ENCODE results near the gene WRAP73. TPM values are rescaled to one million over a fixed set of nuclear protein-coding genes. Genes with fewer than 3 reads are reported as not detected.

Gene WRAP73, protein sequence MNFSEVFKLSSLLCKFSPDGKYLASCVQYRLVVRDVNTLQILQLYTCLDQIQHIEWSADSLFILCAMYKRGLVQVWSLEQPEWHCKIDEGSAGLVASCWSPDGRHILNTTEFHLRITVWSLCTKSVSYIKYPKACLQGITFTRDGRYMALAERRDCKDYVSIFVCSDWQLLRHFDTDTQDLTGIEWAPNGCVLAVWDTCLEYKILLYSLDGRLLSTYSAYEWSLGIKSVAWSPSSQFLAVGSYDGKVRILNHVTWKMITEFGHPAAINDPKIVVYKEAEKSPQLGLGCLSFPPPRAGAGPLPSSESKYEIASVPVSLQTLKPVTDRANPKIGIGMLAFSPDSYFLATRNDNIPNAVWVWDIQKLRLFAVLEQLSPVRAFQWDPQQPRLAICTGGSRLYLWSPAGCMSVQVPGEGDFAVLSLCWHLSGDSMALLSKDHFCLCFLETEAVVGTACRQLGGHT
- total RNA-seq = 10 to 100 TPM; 22.3 to 39.5 TPM

- H3K9me3 ChIP-seq = no peaks in the 10 kb centered on the region
- WGBS = 2% methylated on average over 49 of the region's 60 CpGs
- H3K27me3 ChIP-seq (replicated peaks; ENCODE audit: insufficient read depth) = peaks cover 13% of the 10 kb centered on the region
- peaks cover 8% of the 10 kb centered on the region for H3K4me1 ChIP-seq (replicated peaks)
- H3K36me3 ChIP-seq = no peaks in the 10 kb centered on the region
- H3K27ac ChIP-seq = no peak within 1 kb of the TSS
- peak; percentile 64 for TF ChIP-seq POLR2A (IDR thresholded peaks at IDR 0.05)
- TF ChIP-seq, protein P1, sequence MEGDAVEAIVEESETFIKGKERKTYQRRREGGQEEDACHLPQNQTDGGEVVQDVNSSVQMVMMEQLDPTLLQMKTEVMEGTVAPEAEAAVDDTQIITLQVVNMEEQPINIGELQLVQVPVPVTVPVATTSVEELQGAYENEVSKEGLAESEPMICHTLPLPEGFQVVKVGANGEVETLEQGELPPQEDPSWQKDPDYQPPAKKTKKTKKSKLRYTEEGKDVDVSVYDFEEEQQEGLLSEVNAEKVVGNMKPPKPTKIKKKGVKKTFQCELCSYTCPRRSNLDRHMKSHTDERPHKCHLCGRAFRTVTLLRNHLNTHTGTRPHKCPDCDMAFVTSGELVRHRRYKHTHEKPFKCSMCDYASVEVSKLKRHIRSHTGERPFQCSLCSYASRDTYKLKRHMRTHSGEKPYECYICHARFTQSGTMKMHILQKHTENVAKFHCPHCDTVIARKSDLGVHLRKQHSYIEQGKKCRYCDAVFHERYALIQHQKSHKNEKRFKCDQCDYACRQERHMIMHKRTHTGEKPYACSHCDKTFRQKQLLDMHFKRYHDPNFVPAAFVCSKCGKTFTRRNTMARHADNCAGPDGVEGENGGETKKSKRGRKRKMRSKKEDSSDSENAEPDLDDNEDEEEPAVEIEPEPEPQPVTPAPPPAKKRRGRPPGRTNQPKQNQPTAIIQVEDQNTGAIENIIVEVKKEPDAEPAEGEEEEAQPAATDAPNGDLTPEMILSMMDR (IDR thresholded peaks at IDR 0.05) = peak in 1 of 4 experiments; percentile 35
- TF ChIP-seq POLR2AphosphoS5 (IDR thresholded peaks at IDR 0.05) = peak; percentile 91
- DNase-seq (ENCODE audit: low spot score) = peak; percentile 82
- H3K4me3 ChIP-seq = peak within 1 kb of the TSS; percentile 78 to 80
- intact Hi-C loops (cut with DNase I) = no loop called here
These were observed at the start of gene WRAP73 for GRCh38 chr1:3649342-3650247. TSS of gene WRAP73 (minus strand) at chr1:3650103. CDS start at chr1:3649999, 104 bp downstream.

DNA sequence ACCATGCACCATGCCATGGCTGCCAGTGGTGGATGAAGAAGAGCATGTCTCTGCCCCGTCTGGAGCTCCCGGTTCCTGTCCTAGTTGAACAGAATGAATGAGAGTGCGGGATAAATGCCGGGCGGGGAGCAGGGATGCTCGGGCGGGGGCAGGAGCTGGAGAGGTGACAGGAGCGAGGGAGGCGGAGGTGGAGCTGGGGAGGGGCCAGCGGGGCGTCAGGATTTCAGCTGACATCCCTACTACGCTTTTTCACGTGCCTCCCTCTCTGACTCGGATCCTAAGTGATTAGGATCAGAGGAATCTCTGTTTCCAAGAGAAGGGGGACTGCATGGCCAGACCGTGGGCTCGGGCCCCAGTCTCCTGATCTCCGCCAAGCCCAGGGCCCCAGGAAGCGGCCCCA lies 49.7 kb upstream of the WRAP73 start:
- Histone ChIP-seq H3K4me1 (replicated peaks) (no peaks in the 10 kb centered on the region), H3K27me3 (replicated peaks; ENCODE audit: insufficient read depth) (peaks cover 3% of the 10 kb centered on the region), H3K36me3 (no peaks in the 10 kb centered on the region), H3K27ac (peak overlapping the region; percentile 12 to 22), H3K4me3 (no peak overlapping the region), H3K9me3 (no peaks in the 10 kb centered on the region)
- intact Hi-C loops (cut with DNase I) = no loop called here
- 40% methylated on average over 18 of the region's 18 CpGs for WGBS
- TF ChIP-seq, protein P1 (IDR thresholded peaks at IDR 0.05) = no peak
- TF ChIP-seq POLR2A (IDR thresholded peaks at IDR 0.05) (no peak), POLR2AphosphoS5 (IDR thresholded peaks at IDR 0.05) (no peak)
- no peak for DNase-seq (ENCODE audit: low spot score)

GRCh38 chr1:3698660-3699408 lies 48.9 kb upstream of the WRAP73 start:
- H3K9me3 ChIP-seq = no peaks in the 10 kb centered on the region
- H3K36me3 ChIP-seq = no peaks in the 10 kb centered on the region
- H3K4me1 ChIP-seq (replicated peaks) = no peaks in the 10 kb centered on the region
- no peak for DNase-seq (ENCODE audit: low spot score)
- no peak overlapping the region for H3K4me3 ChIP-seq
- TF ChIP-seq POLR2A (IDR thresholded peaks at IDR 0.05) = no peak
- no peak for TF ChIP-seq POLR2AphosphoS5 (IDR thresholded peaks at IDR 0.05)
- TF ChIP-seq, protein P1 (IDR thresholded peaks at IDR 0.05) = no peak
- 74% methylated on average over 28 of the region's 29 CpGs for WGBS
- peak overlapping the region; percentile 12 to 22 for H3K27ac ChIP-seq
- intact Hi-C loops (cut with DNase I) = no loop called here
- H3K27me3 ChIP-seq (replicated peaks; ENCODE audit: insufficient read depth) = peaks cover 3% of the 10 kb centered on the region

DNA sequence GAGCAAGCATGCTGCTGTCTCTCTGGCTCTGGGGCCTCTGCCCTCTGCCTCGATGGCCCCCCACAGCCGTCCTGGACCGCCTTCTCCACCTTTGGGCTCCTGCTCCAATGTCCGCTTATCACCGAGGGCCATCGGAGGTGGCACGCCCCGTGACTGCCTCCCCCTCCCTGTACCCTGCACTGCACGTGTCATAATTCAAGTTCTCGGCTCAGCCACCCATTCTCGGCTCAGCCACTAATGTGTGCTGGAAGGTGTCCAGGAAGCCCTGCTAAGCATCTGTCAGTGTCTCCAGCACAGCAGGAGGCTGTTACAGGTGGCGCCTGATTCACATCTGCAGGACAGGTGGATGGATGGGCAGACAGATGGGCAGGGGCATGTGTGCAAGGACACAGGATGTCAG lies 47.9 kb upstream of the WRAP73 start:
- DNase-seq (ENCODE audit: low spot score) = no peak
- Histone ChIP-seq H3K9me3 (no peaks in the 10 kb centered on the region), H3K4me1 (replicated peaks) (no peaks in the 10 kb centered on the region), H3K27ac (no peak overlapping the region), H3K4me3 (no peak overlapping the region), H3K27me3 (replicated peaks; ENCODE audit: insufficient read depth) (peaks cover 3% of the 10 kb centered on the region), H3K36me3 (no peaks in the 10 kb centered on the region)
- TF ChIP-seq POLR2A (IDR thresholded peaks at IDR 0.05) = no peak
- no peak for TF ChIP-seq POLR2AphosphoS5 (IDR thresholded peaks at IDR 0.05)
- TF ChIP-seq, protein P1 (IDR thresholded peaks at IDR 0.05) = no peak
- intact Hi-C loops (cut with DNase I) = no loop called here
- 47% methylated on average over 12 of the region's 12 CpGs for WGBS
